PC-3 (cell line): Measurements from ENCODE around the gene ROR1. TPM values are rescaled to one million over a fixed set of nuclear protein-coding genes. Genes with fewer than 3 reads are reported as not detected.
A peak's percentile ranks its signal among the peaks of the same experiment; 100 is the strongest.

ENCODE experiments used
- ATAC-seq: fragments of 200-7000 bp; cut with Tn5 transposase; 2 replicates; pipeline ENCODE4 v1.9.1; 2020; ENCODE audit warnings: mild to moderate bottlenecking, moderate library complexity
- BruUV-seq: library from RNA; stranded (reverse); fragments of 400-500 nt; replicated peaks from 2 replicates; lab custom pipeline; 2021; lab: Mats Ljungman, UMichigan
- CTCF ChIA-PET: fragments of 300-600 bp; sonication (Branson Sonifier 250); formaldehyde crosslinking; loops from one replicate; lab custom pipeline; 2022; ENCODE audit warnings: antibody characterized with exemption; lab: Charles Lee
- POLR2A ChIA-PET: fragments of 300-600 bp; sonication (Branson Sonifier 250); formaldehyde crosslinking; loops from one replicate; lab custom pipeline; 2022; ENCODE audit warnings: antibody characterized with exemption; ENCODE audit not compliant: unreplicated experiment; lab: Charles Lee
- DNase-seq: peaks from one replicate; pipeline ENCODE4 v3.0.0-alpha.2; 2015
- H2AFZ ChIP-seq: fragments of 300-600 bp; sonication (generic); 2 replicates; pipeline ENCODE4 v1.6.0; 2016; ENCODE audit warnings: antibody characterized with exemption, low read length
- H3F3A ChIP-seq: fragments of 300-600 bp; sonication (generic); one replicate; pipeline ENCODE4 v1.6.0; 2017; ENCODE audit warnings: antibody characterized with exemption, low read length, control low read depth, mild to moderate bottlenecking; ENCODE audit not compliant: unreplicated experiment
- H3K27ac ChIP-seq: fragments of 300-600 bp; sonication (generic); 2 replicates; pipeline ENCODE4 v1.5.1; 2016; ENCODE audit warnings: mild to moderate bottlenecking, low read length
- H3K27me3 ChIP-seq: fragments of 300-600 bp; sonication (generic); 2 replicates; pipeline ENCODE4 v1.6.1; 2016; ENCODE audit warnings: low read length, mixed read lengths
- H3K36me3 ChIP-seq: fragments of 300-600 bp; sonication (generic); 2 replicates; pipeline ENCODE4 v1.6.1; 2016; ENCODE audit warnings: low read depth, mixed run types, low read length, mixed read lengths
- H3K4me1 ChIP-seq: fragments of 300-600 bp; sonication (generic); 2 replicates; pipeline ENCODE4 v1.5.1; 2016; ENCODE audit warnings: low read length; ENCODE audit not compliant: insufficient read depth
- H3K4me2 ChIP-seq: fragments of 300-600 bp; sonication (generic); 2 replicates; pipeline ENCODE4 v1.6.0; 2016; ENCODE audit warnings: low read length
- H3K4me3 ChIP-seq: fragments of 300-600 bp; sonication (generic); 2 replicates; pipeline ENCODE4 v1.5.1; 2016; ENCODE audit warnings: mild to moderate bottlenecking, low read length, mixed read lengths
- H3K79me2 ChIP-seq: fragments of 300-600 bp; sonication (generic); 2 replicates; pipeline ENCODE4 v1.6.1; 2017; ENCODE audit warnings: low read length, mixed read lengths
- H3K9ac ChIP-seq: fragments of 300-600 bp; sonication (generic); 2 replicates; pipeline ENCODE4 v1.6.0; 2016; ENCODE audit warnings: mild to moderate bottlenecking, low read length
- H3K9me2 ChIP-seq: fragments of 300-600 bp; sonication (generic); replicated peaks from 2 replicates; pipeline ENCODE4 v1.6.1; 2016; ENCODE audit warnings: mixed run types, low read length, mixed read lengths
- H3K9me3 ChIP-seq: fragments of 300-600 bp; sonication (generic); 2 replicates; pipeline ENCODE4 v1.6.1; 2016; ENCODE audit warnings: low read length, mixed read lengths
- H4K20me1 ChIP-seq: fragments of 300-600 bp; sonication (generic); 2 replicates; pipeline ENCODE4 v1.6.1; 2016; ENCODE audit warnings: low read length, mixed read lengths
- CTCF ChIP-seq: fragments of 300-600 bp; sonication (generic); conservative IDR thresholded peaks from 2 replicates; pipeline ENCODE4 v1.5.1; 2017; ENCODE audit warnings: antibody characterized with exemption, low read depth, mild to moderate bottlenecking, low read length
- EZH2 ChIP-seq: fragments of 300-600 bp; sonication (generic); IDR thresholded peaks from one replicate; pipeline ENCODE4 v1.6.1; 2017; ENCODE audit warnings: antibody characterized with exemption, mild to moderate bottlenecking, low read length; ENCODE audit not compliant: unreplicated experiment
- EZH2phosphoT487 ChIP-seq: fragments of 300-600 bp; sonication (generic); IDR thresholded peaks from 2 replicates; pipeline ENCODE4 v1.6.1; 2018; ENCODE audit warnings: mild to moderate bottlenecking, antibody characterized with exemption, low read length, borderline replicate concordance
- intact Hi-C: fragments of 100-400 bp; cut with micrococcal nuclease; formaldehyde crosslinking; loops from 2 replicates; pipeline ENCODE4 v1.9.0; 2023
- total RNA-seq: library from RNA; depleted of rRNA; stranded (reverse); fragments of >200 nt; gene quantifications from 2 replicates; pipeline ENCODE4 v1.2.3, GENCODE V29; 2014

ROR1 gene
- total RNA-seq, 1 experiment from 2014 or later, result 16.5 TPM

GRCh38 chr1:63886340-63886739 lies 112.5 kb downstream of the ROR1 start:
- POLR2A ChIA-PET, result no interaction called here
- no peak for ATAC-seq
- H3K4me1 ChIP-seq, result peaks cover 12% of the 10 kb centered on the region

GRCh38 chr1:63887809-63888208 lies 114.0 kb downstream of the ROR1 start:
- Histone ChIP-seq H3K9ac (no peak overlapping the region), H3K27ac (no peak overlapping the region), H3K4me1 (peaks cover 22% of the 10 kb centered on the region), H3K9me2 (no peaks in the 10 kb centered on the region), H3K36me3 (no peaks in the 10 kb centered on the region), H3K79me2 (peaks cover 17% of the 10 kb centered on the region), H3K4me3 (no peak overlapping the region), H3K27me3 (no peaks in the 10 kb centered on the region), H3K4me2 (no peak overlapping the region), H3F3A (no peaks in the 10 kb centered on the region), H2AFZ (no peak overlapping the region), H3K9me3 (no peaks in the 10 kb centered on the region), H4K20me1 (no peaks in the 10 kb centered on the region)
- ChIA-PET POLR2A (no interaction called here), CTCF (no interaction called here)
- intact Hi-C loops, result no loop called here
- BruUV-seq, result no TSS peak
- ATAC-seq (no peak), DNase-seq (no peak)
- TF ChIP-seq CTCF, result no peak
- TF ChIP-seq EZH2, result no peak
- TF ChIP-seq EZH2phosphoT487, result no peak

More at GRCh38 chr1:63886340-63886739, 112.5 kb downstream of the ROR1 start:
- Histone ChIP-seq H3K79me2 (peaks cover 20% of the 10 kb centered on the region), H2AFZ (no peak overlapping the region), H3K4me2 (no peak overlapping the region), H3K9ac (no peak overlapping the region), H3K27ac (no peak overlapping the region), H3K9me3 (no peaks in the 10 kb centered on the region), H3K4me3 (no peak overlapping the region), H3K36me3 (no peaks in the 10 kb centered on the region), H3F3A (no peaks in the 10 kb centered on the region), H3K9me2 (no peaks in the 10 kb centered on the region), H4K20me1 (no peaks in the 10 kb centered on the region), H3K27me3 (no peaks in the 10 kb centered on the region)
- no peak for TF ChIP-seq EZH2
- TF ChIP-seq CTCF, result no peak
- no peak for TF ChIP-seq EZH2phosphoT487
- CTCF ChIA-PET, result no interaction called here
- intact Hi-C loops, result no loop called here
- no peak for DNase-seq
- BruUV-seq, result no TSS peak

GRCh38 chr1:63888984-63889383 lies 115.2 kb downstream of the ROR1 start:
- Histone ChIP-seq H3F3A (no peaks in the 10 kb centered on the region), H3K4me3 (no peak overlapping the region), H3K9ac (no peak overlapping the region), H3K27me3 (no peaks in the 10 kb centered on the region), H3K4me1 (peaks cover 27% of the 10 kb centered on the region), H3K9me3 (no peaks in the 10 kb centered on the region), H3K9me2 (no peaks in the 10 kb centered on the region), H3K79me2 (peaks cover 12% of the 10 kb centered on the region), H3K36me3 (no peaks in the 10 kb centered on the region), H3K4me2 (no peak overlapping the region), H2AFZ (no peak overlapping the region), H4K20me1 (no peaks in the 10 kb centered on the region), H3K27ac (peak overlapping the region; percentile 33)
- intact Hi-C loops, result no loop called here
- TF ChIP-seq EZH2, result no peak
- no peak for TF ChIP-seq CTCF
- TF ChIP-seq EZH2phosphoT487, result no peak
- no TSS peak for BruUV-seq
- CTCF ChIA-PET, result no interaction called here
- DNase-seq (peak; percentile 68), ATAC-seq (peak; percentile 16; the same call in 1 of the 2 replicates)
- POLR2A ChIA-PET, result no interaction called here
